GM06990 (cell line): ENCODE measurements around the gene SCLY.

Experiments
- DNase-seq: peaks from one replicate; pipeline ENCODE4 v3.0.0-alpha.2; 2011; ENCODE audit not compliant: insufficient read length; ENCODE audit errors: extremely low read depth
- H3K27me3 ChIP-seq: replicated peaks from 2 replicates; pipeline ENCODE4 v1.6.0; 2011; ENCODE audit warnings: low read length; ENCODE audit not compliant: control insufficient read depth, insufficient read depth
- H3K36me3 ChIP-seq: 2 replicates; pipeline ENCODE4 v1.5.1; 2011; ENCODE audit warnings: low read length; ENCODE audit not compliant: control insufficient read depth, insufficient read depth
- H3K4me3 ChIP-seq: replicated peaks from 2 replicates; pipeline ENCODE4 v1.5.1; 2011; ENCODE audit warnings: low read depth, mild to moderate bottlenecking, control low read depth, low read length
- TF ChIP-seq, protein P1 (sequence below): IDR thresholded peaks from 2 replicates; pipeline ENCODE4 v1.5.1; 2011; ENCODE audit warnings: low read length, control low read depth, mild to moderate bottlenecking, inconsistent platforms; ENCODE audit not compliant: insufficient read depth, poor library complexity, severe bottlenecking

Gene SCLY

DNA sequence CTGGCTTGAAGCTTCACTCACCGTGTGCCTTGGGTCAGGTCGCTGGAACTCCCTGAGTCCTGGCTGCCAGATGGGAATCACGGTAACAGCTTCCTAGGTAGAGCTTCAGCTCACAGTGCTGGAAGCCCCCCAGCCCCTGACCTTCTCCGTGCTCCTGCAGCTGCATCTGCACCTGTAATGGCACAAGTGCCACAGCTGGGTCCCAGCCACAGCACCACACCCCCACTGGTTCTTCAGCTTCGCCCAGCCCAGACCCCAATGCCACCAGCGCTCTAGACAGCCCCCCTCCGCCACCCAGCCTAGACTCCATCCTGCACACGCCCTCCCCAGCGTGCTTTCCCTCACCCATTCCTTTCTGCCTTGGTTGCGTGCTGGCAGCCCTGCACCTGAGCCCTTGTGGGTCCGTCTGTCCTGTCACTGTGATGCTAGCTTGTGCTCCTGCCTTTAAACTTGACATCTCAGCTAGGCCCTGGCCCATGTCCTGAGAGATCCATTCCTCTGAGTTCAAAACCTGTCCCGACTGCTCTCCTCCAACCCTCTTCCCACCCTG lies 31.8 kb downstream of the SCLY start:
- DNase-seq, result no peak
- TF ChIP-seq, protein P1, sequence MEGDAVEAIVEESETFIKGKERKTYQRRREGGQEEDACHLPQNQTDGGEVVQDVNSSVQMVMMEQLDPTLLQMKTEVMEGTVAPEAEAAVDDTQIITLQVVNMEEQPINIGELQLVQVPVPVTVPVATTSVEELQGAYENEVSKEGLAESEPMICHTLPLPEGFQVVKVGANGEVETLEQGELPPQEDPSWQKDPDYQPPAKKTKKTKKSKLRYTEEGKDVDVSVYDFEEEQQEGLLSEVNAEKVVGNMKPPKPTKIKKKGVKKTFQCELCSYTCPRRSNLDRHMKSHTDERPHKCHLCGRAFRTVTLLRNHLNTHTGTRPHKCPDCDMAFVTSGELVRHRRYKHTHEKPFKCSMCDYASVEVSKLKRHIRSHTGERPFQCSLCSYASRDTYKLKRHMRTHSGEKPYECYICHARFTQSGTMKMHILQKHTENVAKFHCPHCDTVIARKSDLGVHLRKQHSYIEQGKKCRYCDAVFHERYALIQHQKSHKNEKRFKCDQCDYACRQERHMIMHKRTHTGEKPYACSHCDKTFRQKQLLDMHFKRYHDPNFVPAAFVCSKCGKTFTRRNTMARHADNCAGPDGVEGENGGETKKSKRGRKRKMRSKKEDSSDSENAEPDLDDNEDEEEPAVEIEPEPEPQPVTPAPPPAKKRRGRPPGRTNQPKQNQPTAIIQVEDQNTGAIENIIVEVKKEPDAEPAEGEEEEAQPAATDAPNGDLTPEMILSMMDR, result no peak
- peaks cover 4% of the 10 kb centered on the region for H3K36me3 ChIP-seq

DNA sequence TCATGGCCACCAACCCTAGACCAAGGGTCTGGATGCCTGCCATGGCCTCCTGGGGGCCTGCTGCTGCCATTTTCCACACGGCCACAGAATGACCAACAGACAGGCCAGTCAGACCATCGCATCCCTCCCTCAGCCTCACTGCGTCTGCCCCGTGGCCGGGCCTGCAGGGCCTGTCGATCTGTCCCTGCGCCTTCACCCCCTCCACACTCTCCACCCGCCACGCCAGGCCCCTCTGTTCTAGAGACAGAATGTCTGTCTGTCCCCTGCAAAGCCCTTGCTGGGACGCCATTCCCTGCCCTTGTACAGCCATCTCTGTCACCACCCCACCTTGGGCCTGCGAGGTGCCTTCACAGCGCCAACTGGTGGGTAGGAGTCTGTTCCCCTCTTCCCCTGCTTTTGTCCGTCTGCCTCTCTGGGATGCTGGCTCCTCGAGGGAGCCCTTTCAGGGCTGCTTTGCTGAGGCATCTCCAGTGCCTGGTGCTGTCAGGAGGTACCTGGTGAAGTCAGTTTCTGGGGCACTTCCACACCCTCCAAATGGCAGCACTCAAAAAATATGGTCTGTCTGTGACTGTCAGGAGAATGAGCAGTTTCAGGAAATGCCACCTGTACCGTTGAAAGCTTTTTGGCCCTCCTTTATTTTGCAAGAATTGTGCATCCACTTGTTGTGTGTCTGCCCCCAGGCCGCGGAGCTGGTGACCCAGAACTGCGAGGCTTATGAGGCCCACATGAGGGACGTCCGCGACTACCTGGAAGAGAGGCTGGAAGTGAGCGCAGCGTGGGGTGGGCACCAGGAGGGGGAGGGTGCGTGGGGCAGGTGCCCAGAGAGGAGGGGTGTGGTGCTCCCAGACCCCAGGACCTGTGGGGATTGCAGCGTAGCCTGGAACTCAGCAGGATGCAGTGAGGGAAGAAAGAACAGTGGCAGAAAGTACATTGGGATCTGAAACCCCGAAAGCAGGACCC lies 32.7 kb downstream of the SCLY start:
- Histone ChIP-seq H3K27me3 (no peaks in the 10 kb centered on the region), H3K36me3 (peaks cover 4% of the 10 kb centered on the region), H3K4me3 (no peak overlapping the region)
- no peak for DNase-seq
- TF ChIP-seq, protein P1, result no peak

More for the DNA sequence above, 31.8 kb downstream of the SCLY start:
- no peak overlapping the region for H3K4me3 ChIP-seq
- H3K27me3 ChIP-seq, result no peaks in the 10 kb centered on the region

- Histone ChIP-seq H3K36me3 (peaks cover 4% of the 10 kb centered on the region), H3K4me3 (no peak overlapping the region), H3K27me3 (no peaks in the 10 kb centered on the region)
- TF ChIP-seq, protein P1, result no peak
- DNase-seq, result no peak
These were observed 33.7 kb downstream of the SCLY start for GRCh38 chr2:238094438-238095022.

GRCh38 chr2:238095143-238095542 lies 34.3 kb downstream of the SCLY start:
- no peak for DNase-seq
- no peaks in the 10 kb centered on the region for H3K27me3 ChIP-seq
- no peak overlapping the region for H3K4me3 ChIP-seq
- TF ChIP-seq, protein P1, result no peak
- H3K36me3 ChIP-seq, result peaks cover 4% of the 10 kb centered on the region

GRCh38 chr2:238096311-238097011 lies 35.7 kb downstream of the SCLY start:
- Histone ChIP-seq H3K4me3 (no peak overlapping the region), H3K27me3 (no peaks in the 10 kb centered on the region), H3K36me3 (peaks cover 4% of the 10 kb centered on the region)
- no peak for DNase-seq
- TF ChIP-seq, protein P1, result no peak
